HEK293 (cell line): ENCODE measurements around the gene BTF3.

Experiments used
- FEZF1 ChIP-seq: fragments of 450-650 bp; formaldehyde crosslinking; IDR thresholded peaks from 2 replicates; pipeline ENCODE4 v1.5.1; 2016; ENCODE audit warnings: missing biosample characterization, missing genetic modification characterization
- GLI4 ChIP-seq: fragments of 450-650 bp; formaldehyde crosslinking; IDR thresholded peaks from 2 replicates; pipeline ENCODE4 v1.5.1; 2016; ENCODE audit warnings: missing biosample characterization, missing genetic modification characterization
- OSR2 ChIP-seq: fragments of 450-650 bp; formaldehyde crosslinking; IDR thresholded peaks from 2 replicates; pipeline ENCODE4 v1.5.1; 2016; ENCODE audit warnings: missing biosample characterization, missing genetic modification characterization
- SALL2 ChIP-seq: fragments of 450-650 bp; formaldehyde crosslinking; IDR thresholded peaks from 2 replicates; pipeline ENCODE4 v1.5.0; 2017; ENCODE audit warnings: missing biosample characterization, mild to moderate bottlenecking, missing genetic modification characterization, borderline replicate concordance
- ZEB2 ChIP-seq: fragments of 450-650 bp; formaldehyde crosslinking; IDR thresholded peaks from 2 replicates; pipeline ENCODE4 v1.5.1; 2016; ENCODE audit warnings: missing biosample characterization, missing genetic modification characterization
- ZFP3 ChIP-seq: fragments of 450-650 bp; formaldehyde crosslinking; IDR thresholded peaks from 2 replicates; pipeline ENCODE4 v1.5.1; 2016; ENCODE audit warnings: low read depth, missing biosample characterization, missing genetic modification characterization
- ZNF10 ChIP-seq: fragments of 450-650 bp; formaldehyde crosslinking; IDR thresholded peaks from 2 replicates; pipeline ENCODE4 v1.5.1; 2017; ENCODE audit warnings: missing biosample characterization, missing genetic modification characterization
- ZNF138 ChIP-seq: fragments of 450-650 bp; formaldehyde crosslinking; IDR thresholded peaks from 2 replicates; pipeline ENCODE4 v1.5.1; 2016; ENCODE audit warnings: missing biosample characterization, missing genetic modification characterization, borderline replicate concordance
- ZNF146 ChIP-seq: fragments of 450-650 bp; formaldehyde crosslinking; IDR thresholded peaks from 2 replicates; pipeline ENCODE4 v1.5.1; 2016; ENCODE audit warnings: missing biosample characterization, missing genetic modification characterization
- ZNF174 ChIP-seq: fragments of 450-650 bp; formaldehyde crosslinking; IDR thresholded peaks from 2 replicates; pipeline ENCODE4 v1.5.0; 2017; ENCODE audit warnings: missing biosample characterization, mild to moderate bottlenecking, missing genetic modification characterization
- ZNF211 ChIP-seq: fragments of 450-650 bp; formaldehyde crosslinking; IDR thresholded peaks from 2 replicates; pipeline ENCODE4 v1.5.1; 2016; ENCODE audit warnings: low read depth, missing biosample characterization, missing genetic modification characterization
- ZNF37A ChIP-seq: fragments of 450-650 bp; IDR thresholded peaks from 2 replicates; pipeline ENCODE4 v1.5.1; 2018; ENCODE audit warnings: missing biosample characterization, missing genetic modification characterization
- ZNF501 ChIP-seq: fragments of 450-650 bp; formaldehyde crosslinking; IDR thresholded peaks from 2 replicates; pipeline ENCODE4 v1.5.1; 2016; ENCODE audit warnings: missing biosample characterization, missing genetic modification characterization
- ZNF585B ChIP-seq: fragments of 450-650 bp; formaldehyde crosslinking; IDR thresholded peaks from 2 replicates; pipeline ENCODE4 v1.5.1; 2016; ENCODE audit warnings: missing biosample characterization, missing genetic modification characterization
- ZNF600 ChIP-seq: fragments of 450-650 bp; formaldehyde crosslinking; IDR thresholded peaks from 2 replicates; pipeline ENCODE4 v1.5.1; 2016; ENCODE audit warnings: missing biosample characterization, missing genetic modification characterization
- ZNF626 ChIP-seq: fragments of 450-650 bp; sonication (Bioruptor Pico); formaldehyde crosslinking; IDR thresholded peaks from 2 replicates; pipeline ENCODE4 v1.5.1; 2018; ENCODE audit warnings: missing biosample characterization, missing genetic modification characterization, inconsistent platforms
- ZNF629 ChIP-seq: fragments of 450-650 bp; formaldehyde crosslinking; IDR thresholded peaks from 2 replicates; pipeline ENCODE4 v1.5.1; 2017; ENCODE audit warnings: missing biosample characterization, missing genetic modification characterization
- ZNF692 ChIP-seq: fragments of 450-650 bp; formaldehyde crosslinking; IDR thresholded peaks from 2 replicates; pipeline ENCODE4 v1.5.1; 2016; ENCODE audit warnings: missing biosample characterization, missing genetic modification characterization
- ZNF701 ChIP-seq: fragments of 450-650 bp; formaldehyde crosslinking; IDR thresholded peaks from 2 replicates; pipeline ENCODE4 v1.5.1; 2016; ENCODE audit warnings: missing biosample characterization, missing genetic modification characterization
- ZNF747 ChIP-seq: fragments of 450-650 bp; formaldehyde crosslinking; IDR thresholded peaks from 2 replicates; pipeline ENCODE4 v1.5.1; 2016; ENCODE audit warnings: missing biosample characterization, missing genetic modification characterization
- ZNF76 ChIP-seq: fragments of 450-650 bp; formaldehyde crosslinking; IDR thresholded peaks from 2 replicates; pipeline ENCODE4; 2016; ENCODE audit warnings: low read depth, missing biosample characterization, missing genetic modification characterization, borderline replicate concordance
- ZXDB ChIP-seq: fragments of 450-650 bp; formaldehyde crosslinking; IDR thresholded peaks from 2 replicates; pipeline ENCODE4 v1.5.1; 2016; ENCODE audit warnings: missing biosample characterization, missing genetic modification characterization
- TF ChIP-seq, protein P1 (sequence below): IDR thresholded peaks from 2 replicates; pipeline ENCODE4 v1.6.1; 2011; ENCODE audit warnings: mild to moderate bottlenecking, low read depth, low read length, borderline replicate concordance
- TF ChIP-seq, protein P2 (sequence below): fragments of 450-650 bp; formaldehyde crosslinking; IDR thresholded peaks from 2 replicates; pipeline ENCODE4 v1.5.1; 2017; ENCODE audit warnings: missing biosample characterization, missing genetic modification characterization
- TF ChIP-seq, protein P3 (sequence below): fragments of 450-650 bp; formaldehyde crosslinking; IDR thresholded peaks from 2 replicates; pipeline ENCODE4 v1.5.1; 2016; ENCODE audit warnings: missing biosample characterization, missing genetic modification characterization, low read depth
- TF ChIP-seq, protein P4 (sequence below): fragments of 450-650 bp; formaldehyde crosslinking; IDR thresholded peaks from 2 replicates; pipeline ENCODE4 v1.5.1; 2017; ENCODE audit warnings: missing biosample characterization, missing genetic modification characterization
- TF ChIP-seq, protein P5 (sequence below): fragments of 450-650 bp; formaldehyde crosslinking; IDR thresholded peaks from 2 replicates; pipeline ENCODE4 v1.5.1; 2016; ENCODE audit warnings: missing biosample characterization, missing genetic modification characterization, borderline replicate concordance

The BTF3 gene

DNA sequence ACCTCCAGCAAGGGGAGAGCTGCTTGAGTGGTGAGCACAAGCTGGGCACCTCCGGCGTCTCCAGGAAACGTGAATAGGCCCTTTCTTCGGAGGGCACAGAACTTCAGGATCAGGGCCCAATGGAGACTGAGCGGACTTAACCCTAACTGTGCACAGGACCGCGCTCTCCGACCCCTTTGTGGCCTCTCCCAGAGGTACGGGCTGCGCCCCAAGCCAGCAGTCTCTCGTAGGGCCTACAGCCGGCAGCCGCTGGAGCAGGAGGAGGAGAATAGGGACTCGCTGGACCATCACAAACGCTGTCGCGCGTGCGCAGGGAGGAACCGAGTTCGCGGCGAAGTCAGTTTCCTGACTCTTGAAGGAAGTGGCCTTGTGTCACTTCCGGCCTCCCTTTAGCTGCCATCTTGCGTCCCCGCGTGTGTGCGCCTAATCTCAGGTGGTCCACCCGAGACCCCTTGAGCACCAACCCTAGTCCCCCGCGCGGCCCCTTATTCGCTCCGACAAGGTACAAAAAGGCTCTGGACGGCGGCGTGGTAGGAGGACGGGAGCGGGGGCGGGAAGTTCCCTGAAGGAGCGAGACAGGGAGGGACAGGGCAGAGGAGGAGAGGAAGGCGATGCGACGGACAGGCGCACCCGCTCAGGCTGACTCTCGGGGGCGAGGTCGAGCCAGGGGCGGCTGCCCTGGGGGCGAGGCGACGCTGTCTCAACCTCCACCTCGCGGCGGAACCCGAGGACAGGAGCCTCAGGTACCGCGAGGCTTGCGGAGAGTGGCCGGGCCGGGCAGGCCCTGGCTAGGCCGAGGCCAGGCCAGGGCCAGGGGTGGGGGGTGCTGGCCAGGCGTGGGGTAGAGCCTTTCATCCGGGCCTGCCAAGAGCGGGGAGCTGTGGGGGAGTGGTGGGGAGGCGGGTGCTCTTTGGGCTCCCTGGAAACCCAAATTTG is at the start of gene BTF3 (continued):
- peak; percentile 75 for TF ChIP-seq ZNF600 (tag by site-specific recombination)
- TF ChIP-seq, protein P1, sequence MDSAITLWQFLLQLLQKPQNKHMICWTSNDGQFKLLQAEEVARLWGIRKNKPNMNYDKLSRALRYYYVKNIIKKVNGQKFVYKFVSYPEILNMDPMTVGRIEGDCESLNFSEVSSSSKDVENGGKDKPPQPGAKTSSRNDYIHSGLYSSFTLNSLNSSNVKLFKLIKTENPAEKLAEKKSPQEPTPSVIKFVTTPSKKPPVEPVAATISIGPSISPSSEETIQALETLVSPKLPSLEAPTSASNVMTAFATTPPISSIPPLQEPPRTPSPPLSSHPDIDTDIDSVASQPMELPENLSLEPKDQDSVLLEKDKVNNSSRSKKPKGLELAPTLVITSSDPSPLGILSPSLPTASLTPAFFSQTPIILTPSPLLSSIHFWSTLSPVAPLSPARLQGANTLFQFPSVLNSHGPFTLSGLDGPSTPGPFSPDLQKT: no peak
- TF ChIP-seq OSR2: no peak
- no peak for TF ChIP-seq ZNF701 (tag by site-specific recombination)
- no peak for TF ChIP-seq ZFP3 (tag by site-specific recombination)
- TF ChIP-seq ZNF629: peak; percentile 62; the same call in 1 of the 2 replicates
- peak; percentile 83; the same call in 1 of the 2 replicates for TF ChIP-seq GLI4 (tag by site-specific recombination)
- TF ChIP-seq, protein P2, sequence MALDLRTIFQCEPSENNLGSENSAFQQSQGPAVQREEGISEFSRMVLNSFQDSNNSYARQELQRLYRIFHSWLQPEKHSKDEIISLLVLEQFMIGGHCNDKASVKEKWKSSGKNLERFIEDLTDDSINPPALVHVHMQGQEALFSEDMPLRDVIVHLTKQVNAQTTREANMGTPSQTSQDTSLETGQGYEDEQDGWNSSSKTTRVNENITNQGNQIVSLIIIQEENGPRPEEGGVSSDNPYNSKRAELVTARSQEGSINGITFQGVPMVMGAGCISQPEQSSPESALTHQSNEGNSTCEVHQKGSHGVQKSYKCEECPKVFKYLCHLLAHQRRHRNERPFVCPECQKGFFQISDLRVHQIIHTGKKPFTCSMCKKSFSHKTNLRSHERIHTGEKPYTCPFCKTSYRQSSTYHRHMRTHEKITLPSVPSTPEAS (tag by site-specific recombination): peak; percentile 69; the same call in 1 of the 2 replicates
- TF ChIP-seq, protein P3, sequence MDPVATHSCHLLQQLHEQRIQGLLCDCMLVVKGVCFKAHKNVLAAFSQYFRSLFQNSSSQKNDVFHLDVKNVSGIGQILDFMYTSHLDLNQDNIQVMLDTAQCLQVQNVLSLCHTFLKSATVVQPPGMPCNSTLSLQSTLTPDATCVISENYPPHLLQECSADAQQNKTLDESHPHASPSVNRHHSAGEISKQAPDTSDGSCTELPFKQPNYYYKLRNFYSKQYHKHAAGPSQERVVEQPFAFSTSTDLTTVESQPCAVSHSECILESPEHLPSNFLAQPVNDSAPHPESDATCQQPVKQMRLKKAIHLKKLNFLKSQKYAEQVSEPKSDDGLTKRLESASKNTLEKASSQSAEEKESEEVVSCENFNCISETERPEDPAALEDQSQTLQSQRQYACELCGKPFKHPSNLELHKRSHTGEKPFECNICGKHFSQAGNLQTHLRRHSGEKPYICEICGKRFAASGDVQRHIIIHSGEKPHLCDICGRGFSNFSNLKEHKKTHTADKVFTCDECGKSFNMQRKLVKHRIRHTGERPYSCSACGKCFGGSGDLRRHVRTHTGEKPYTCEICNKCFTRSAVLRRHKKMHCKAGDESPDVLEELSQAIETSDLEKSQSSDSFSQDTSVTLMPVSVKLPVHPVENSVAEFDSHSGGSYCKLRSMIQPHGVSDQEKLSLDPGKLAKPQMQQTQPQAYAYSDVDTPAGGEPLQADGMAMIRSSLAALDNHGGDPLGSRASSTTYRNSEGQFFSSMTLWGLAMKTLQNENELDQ (tag by site-specific recombination): no peak
- TF ChIP-seq, protein P4, sequence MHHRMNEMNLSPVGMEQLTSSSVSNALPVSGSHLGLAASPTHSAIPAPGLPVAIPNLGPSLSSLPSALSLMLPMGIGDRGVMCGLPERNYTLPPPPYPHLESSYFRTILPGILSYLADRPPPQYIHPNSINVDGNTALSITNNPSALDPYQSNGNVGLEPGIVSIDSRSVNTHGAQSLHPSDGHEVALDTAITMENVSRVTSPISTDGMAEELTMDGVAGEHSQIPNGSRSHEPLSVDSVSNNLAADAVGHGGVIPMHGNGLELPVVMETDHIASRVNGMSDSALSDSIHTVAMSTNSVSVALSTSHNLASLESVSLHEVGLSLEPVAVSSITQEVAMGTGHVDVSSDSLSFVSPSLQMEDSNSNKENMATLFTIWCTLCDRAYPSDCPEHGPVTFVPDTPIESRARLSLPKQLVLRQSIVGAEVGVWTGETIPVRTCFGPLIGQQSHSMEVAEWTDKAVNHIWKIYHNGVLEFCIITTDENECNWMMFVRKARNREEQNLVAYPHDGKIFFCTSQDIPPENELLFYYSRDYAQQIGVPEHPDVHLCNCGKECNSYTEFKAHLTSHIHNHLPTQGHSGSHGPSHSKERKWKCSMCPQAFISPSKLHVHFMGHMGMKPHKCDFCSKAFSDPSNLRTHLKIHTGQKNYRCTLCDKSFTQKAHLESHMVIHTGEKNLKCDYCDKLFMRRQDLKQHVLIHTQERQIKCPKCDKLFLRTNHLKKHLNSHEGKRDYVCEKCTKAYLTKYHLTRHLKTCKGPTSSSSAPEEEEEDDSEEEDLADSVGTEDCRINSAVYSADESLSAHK (tag by site-specific recombination): no peak
- 0 out of 2 replicates have a peak, but pooled peaks have one; percentile 23 for TF ChIP-seq ZNF76 (tag by site-specific recombination)
- no peak for TF ChIP-seq ZNF10 (tag by site-specific recombination)
- no peak for TF ChIP-seq ZNF747 (tag by site-specific recombination)
- 0 out of 2 replicates have a peak, but pooled peaks have one; percentile 49 for TF ChIP-seq ZEB2 (tag by site-specific recombination)
- TF ChIP-seq ZNF138 (tag by site-specific recombination): no peak
- TF ChIP-seq ZNF501 (tag by site-specific recombination): peak; percentile 96
- TF ChIP-seq, protein P5, sequence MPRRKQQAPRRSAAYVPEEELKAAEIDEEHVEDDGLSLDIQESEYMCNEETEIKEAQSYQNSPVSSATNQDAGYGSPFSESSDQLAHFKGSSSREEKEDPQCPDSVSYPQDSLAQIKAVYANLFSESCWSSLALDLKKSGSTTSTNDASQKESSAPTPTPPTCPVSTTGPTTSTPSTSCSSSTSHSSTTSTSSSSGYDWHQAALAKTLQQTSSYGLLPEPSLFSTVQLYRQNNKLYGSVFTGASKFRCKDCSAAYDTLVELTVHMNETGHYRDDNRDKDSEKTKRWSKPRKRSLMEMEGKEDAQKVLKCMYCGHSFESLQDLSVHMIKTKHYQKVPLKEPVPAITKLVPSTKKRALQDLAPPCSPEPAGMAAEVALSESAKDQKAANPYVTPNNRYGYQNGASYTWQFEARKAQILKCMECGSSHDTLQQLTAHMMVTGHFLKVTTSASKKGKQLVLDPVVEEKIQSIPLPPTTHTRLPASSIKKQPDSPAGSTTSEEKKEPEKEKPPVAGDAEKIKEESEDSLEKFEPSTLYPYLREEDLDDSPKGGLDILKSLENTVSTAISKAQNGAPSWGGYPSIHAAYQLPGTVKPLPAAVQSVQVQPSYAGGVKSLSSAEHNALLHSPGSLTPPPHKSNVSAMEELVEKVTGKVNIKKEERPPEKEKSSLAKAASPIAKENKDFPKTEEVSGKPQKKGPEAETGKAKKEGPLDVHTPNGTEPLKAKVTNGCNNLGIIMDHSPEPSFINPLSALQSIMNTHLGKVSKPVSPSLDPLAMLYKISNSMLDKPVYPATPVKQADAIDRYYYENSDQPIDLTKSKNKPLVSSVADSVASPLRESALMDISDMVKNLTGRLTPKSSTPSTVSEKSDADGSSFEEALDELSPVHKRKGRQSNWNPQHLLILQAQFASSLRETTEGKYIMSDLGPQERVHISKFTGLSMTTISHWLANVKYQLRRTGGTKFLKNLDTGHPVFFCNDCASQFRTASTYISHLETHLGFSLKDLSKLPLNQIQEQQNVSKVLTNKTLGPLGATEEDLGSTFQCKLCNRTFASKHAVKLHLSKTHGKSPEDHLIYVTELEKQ (tag by site-specific recombination): no peak
- TF ChIP-seq ZNF692: 0 out of 2 replicates have a peak, but pooled peaks have one; percentile 62
- no peak for TF ChIP-seq ZNF37A (tag by site-specific recombination)
- TF ChIP-seq ZNF585B (tag by site-specific recombination): no peak
- TF ChIP-seq FEZF1 (tag by site-specific recombination): no peak
- no peak for TF ChIP-seq ZNF211 (tag by site-specific recombination)
- no peak for TF ChIP-seq ZNF146
- no peak for TF ChIP-seq SALL2 (tag by site-specific recombination)
- no peak for TF ChIP-seq ZNF626 (tag by site-specific recombination)
- peak; percentile 76 for TF ChIP-seq ZXDB
- no peak for TF ChIP-seq ZNF174
